RWPE2 (cell line): ENCODE measurements around the gene BAD.

Experiments used
- ATAC-seq: fragments of 200-7000 bp; cut with Tn5 transposase; 3 replicates; pipeline ENCODE4 v1.9.1; 2021; ENCODE audit warnings: low read depth
- DNase-seq: peaks from one replicate; pipeline ENCODE4 v3.0.0-alpha.2; 2020; ENCODE audit warnings: low spot score
- H3K27ac ChIP-seq: fragments of 450-650 bp; 2 replicates; pipeline ENCODE4 v1.5.1; 2017; ENCODE audit warnings: mild to moderate bottlenecking; ENCODE audit not compliant: poor library complexity, severe bottlenecking
- H3K27me3 ChIP-seq: fragments of 250-450 bp; sonication (Bioruptor Pico); 2 replicates; pipeline ENCODE4 v1.5.1; 2021; ENCODE audit warnings: mild to moderate bottlenecking, moderate library complexity; ENCODE audit not compliant: insufficient read depth, poor library complexity, severe bottlenecking
- H3K36me3 ChIP-seq: fragments of 250-450 bp; sonication (Bioruptor Pico); 2 replicates; pipeline ENCODE4 v1.5.1; 2020; ENCODE audit warnings: low read depth, mild to moderate bottlenecking, moderate library complexity
- H3K4me1 ChIP-seq: fragments of 250-450 bp; sonication (Bioruptor Pico); 2 replicates; pipeline ENCODE4 v1.5.1; 2021; ENCODE audit warnings: mild to moderate bottlenecking, moderate library complexity; ENCODE audit not compliant: insufficient read depth, poor library complexity, severe bottlenecking
- H3K4me3 ChIP-seq: fragments of 250-450 bp; sonication (Bioruptor Pico); 2 replicates; pipeline ENCODE4 v1.5.1; 2021; ENCODE audit warnings: mild to moderate bottlenecking, moderate library complexity; ENCODE audit not compliant: severe bottlenecking
- H3K9me3 ChIP-seq: fragments of 250-450 bp; sonication (Bioruptor Pico); 2 replicates; pipeline ENCODE4 v1.5.1; 2021; ENCODE audit warnings: mild to moderate bottlenecking, moderate library complexity; ENCODE audit not compliant: severe bottlenecking
- CTCF ChIP-seq: fragments of 450-650 bp; IDR thresholded peaks from one replicate; pipeline ENCODE4 v1.5.1; 2017; ENCODE audit warnings: mild to moderate bottlenecking, moderate library complexity; ENCODE audit not compliant: poor library complexity, severe bottlenecking

BAD gene

GRCh38 chr11:64232967-64233315 lies 51.5 kb downstream of the BAD start:
- Histone ChIP-seq H3K4me1 (no peaks in the 10 kb centered on the region), H3K36me3 (peaks cover 7% of the 10 kb centered on the region; the same call in 1 of the 2 replicates), H3K27ac (peak overlapping the region; percentile 56), H3K9me3 (no peaks in the 10 kb centered on the region), H3K27me3 (no peaks in the 10 kb centered on the region), H3K4me3 (no peak overlapping the region)
- DNase-seq = no peak
- ATAC-seq = no peak
- no peak for TF ChIP-seq CTCF

- no peak for ATAC-seq
- H3K27ac ChIP-seq = peak overlapping the region; percentile 56
- no peaks in the 10 kb centered on the region for H3K27me3 ChIP-seq
Measured at GRCh38 chr11:64232182-64232966, 52.1 kb downstream of the BAD start.

DNA sequence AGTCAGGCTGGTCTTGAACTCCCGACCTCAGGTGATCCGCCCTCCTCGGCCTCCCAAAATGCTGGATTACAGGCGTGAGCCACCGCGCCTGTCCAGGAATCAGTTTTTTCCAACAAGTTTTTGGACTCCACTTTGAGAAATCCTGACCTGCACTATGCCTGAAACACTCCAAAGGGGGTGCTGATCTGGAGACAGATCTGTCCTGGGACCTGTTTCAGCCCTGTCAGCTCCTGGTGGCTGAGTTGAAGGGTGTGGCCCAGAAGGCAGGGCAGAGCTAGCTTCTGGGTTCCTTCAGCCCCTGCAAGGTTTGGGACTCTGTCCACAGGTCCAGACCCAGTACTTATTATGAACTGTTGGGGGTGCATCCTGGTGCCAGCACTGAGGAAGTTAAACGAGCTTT lies 52.9 kb downstream of the BAD start:
- ATAC-seq = no peak
- Histone ChIP-seq H3K36me3 (peaks cover 7% of the 10 kb centered on the region; the same call in 1 of the 2 replicates), H3K4me3 (no peak overlapping the region), H3K9me3 (no peaks in the 10 kb centered on the region), H3K27ac (no peak overlapping the region), H3K4me1 (no peaks in the 10 kb centered on the region), H3K27me3 (no peaks in the 10 kb centered on the region)
- no peak for DNase-seq
- no peak for TF ChIP-seq CTCF

More at GRCh38 chr11:64232182-64232966, 52.1 kb downstream of the BAD start:
- no peak for TF ChIP-seq CTCF
- Histone ChIP-seq H3K4me1 (no peaks in the 10 kb centered on the region), H3K4me3 (no peak overlapping the region), H3K36me3 (peaks cover 7% of the 10 kb centered on the region; the same call in 1 of the 2 replicates), H3K9me3 (no peaks in the 10 kb centered on the region)
- DNase-seq = no peak

- TF ChIP-seq CTCF = no peak
- peak overlapping the region; percentile 47 for H3K27ac ChIP-seq
- no peak for ATAC-seq
Measured at GRCh38 chr11:64230985-64231365, 53.5 kb downstream of the BAD start.

More at GRCh38 chr11:64230985-64231365, 53.5 kb downstream of the BAD start:
- DNase-seq = no peak
- H3K27me3 ChIP-seq = no peaks in the 10 kb centered on the region
- peak overlapping the region; percentile 92 for H3K4me3 ChIP-seq
- peaks cover 7% of the 10 kb centered on the region; the same call in 1 of the 2 replicates for H3K36me3 ChIP-seq
- no peaks in the 10 kb centered on the region for H3K4me1 ChIP-seq
- no peaks in the 10 kb centered on the region for H3K9me3 ChIP-seq
